IPS DF 4.7 (cell line): ENCODE data around the gene RAPSN.

ENCODE experiments used
- DNase-seq: peaks from one replicate; pipeline ENCODE4 v3.0.0-alpha.2; 2013; ENCODE audit warnings: low spot score; ENCODE audit errors: extremely low read depth

Gene RAPSN

DNA sequence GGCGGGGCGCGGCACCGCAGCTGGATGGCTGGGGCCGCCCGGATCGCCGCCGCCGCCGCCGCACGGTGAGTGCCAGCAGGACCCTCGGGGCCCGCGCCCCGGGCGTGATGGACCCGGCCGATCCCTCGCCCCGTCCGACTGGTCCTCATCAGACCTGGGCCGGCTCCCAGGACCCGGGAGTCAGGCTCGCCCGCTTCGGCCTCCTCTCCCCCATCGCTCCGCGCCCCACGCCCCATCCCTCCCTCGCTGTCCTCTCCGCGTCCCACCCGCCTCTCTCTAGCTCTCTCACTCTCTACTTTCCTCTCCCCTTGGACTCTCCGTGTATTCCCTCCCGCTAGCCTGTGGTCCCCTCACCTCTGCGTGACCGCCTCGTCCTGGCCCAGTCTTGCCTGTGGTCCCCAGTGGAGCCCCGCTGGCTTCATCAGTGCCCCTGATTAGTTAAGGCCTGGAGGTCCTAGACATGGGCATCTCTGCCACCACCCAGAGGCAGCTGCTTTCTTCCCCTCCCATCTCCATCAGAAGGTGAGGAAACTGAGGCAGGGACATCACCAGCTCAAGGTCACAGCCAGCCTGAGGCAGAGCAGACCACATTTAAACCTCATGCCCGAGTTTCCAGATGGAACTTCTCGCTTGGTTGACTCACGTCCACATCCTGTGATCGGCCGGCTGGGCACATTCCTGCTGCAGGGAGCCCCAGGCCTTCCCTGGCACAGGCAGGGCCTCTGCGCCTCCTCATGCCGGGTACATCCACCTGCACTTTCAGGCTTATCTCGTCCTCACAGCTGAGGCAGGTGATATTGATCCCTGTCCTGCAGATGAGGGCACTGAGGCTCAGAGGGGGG is 40.1 kb downstream of the RAPSN start:
- DNase-seq: no peak

DNA sequence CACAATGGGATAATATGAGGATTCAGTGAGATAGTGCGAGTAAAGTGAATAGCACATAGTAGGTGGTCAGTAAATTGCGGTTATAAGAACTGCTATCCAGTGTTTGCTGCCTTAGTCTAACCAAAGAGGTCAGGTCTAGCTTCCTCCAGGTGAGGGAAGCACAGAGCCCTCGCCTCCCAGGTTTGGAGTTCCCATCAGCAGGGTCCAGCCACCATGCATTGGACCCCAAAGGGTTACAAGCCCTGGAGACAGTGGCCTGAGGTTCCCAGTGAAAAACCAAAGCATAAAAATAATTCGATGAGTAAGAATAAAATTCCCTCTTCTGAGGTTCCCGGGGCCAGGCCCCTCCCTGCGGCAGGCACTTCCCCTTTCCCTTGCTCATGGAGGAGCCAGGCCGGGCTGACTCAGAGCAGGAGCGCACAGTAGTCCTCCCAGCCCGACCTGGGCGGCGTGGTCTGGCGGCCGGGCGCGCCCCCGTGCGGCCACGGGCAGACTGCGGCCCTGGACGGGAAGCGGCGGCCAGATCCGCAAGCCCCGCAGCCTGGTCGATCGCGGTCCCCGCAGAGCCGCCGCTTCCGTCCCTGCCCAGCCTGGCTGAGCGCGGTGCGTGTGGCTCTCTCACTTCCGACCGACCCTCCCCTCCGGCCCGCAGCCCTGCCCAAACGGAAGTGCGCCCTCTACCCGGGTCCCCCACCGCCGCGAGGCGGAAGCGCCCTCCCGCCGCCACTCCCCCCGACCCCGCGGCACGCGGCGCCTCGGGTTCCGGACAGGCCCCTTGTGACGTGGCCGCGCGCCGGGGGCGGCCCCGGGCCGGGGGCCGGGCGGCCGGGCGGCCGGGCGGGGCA is 41.0 kb downstream of the RAPSN start, which contains the start of gene SLC39A13:
Gene SLC39A13 (plus strand): TSS at position 845 of the 845 bp plus-strand sequence. CDS start 1,505 bp downstream, outside the sequence.
- no peak for DNase-seq

DNA sequence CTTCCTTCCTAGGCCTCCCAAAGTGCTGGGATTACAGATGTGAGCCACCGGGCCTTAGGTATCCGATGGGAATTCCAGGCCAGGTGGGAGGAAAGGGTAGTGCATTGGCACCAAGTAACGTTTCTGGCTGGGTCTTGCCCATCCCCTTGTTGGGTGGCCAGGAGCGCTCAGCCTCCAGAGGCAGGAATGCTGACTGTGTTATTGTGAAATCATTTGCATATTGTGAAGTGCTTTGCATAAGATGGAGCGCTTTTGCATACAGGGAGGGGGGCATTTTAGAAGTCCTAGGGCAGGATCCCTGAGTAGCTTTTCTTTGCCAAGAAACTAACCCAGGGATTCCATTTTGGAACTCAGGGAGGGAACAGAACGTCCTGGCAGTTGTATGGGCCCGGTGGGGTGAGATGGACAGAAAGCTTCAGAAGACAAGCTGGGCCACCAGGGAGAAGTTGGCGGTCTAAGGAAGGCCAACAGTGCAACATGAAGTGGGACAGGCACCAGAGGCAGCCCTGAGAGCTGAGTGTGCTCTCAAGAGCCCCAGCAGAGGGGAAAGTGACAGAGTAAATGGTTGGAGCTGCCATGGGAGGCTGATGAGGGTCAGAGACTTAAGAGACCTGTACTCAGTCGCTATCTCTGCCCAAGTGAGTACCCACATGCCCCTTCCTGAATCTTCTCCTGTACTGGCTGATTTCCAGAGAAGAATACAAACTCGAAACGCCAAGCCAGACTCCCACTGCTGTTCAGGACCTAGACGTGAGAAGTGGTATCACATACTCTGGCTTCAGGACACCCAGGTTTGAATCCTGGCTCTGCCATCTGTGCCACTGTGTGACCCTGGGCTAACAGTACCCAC is 41.8 kb downstream of the RAPSN start:
- no peak for DNase-seq

DNA sequence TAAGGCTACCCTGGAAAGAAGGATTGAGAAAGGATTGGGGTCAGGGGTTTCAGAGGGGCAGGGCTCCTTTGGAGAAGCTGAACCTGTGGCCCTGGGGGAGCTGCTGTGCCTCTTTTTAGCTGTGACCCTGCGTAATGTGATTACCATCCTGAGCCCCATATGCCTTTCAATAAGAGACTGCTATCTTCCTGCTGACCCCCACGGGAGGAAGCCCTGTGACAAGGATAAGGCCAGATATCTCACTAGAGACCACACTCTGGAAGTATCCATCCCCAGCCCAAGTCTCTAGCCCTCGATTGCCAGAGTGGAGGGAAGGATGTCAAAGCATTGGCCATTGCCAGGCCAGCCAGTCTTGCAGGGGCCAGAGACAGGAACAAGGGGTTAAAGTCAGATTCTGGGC is 45.4 kb downstream of the RAPSN start:
- no peak for DNase-seq

DNA sequence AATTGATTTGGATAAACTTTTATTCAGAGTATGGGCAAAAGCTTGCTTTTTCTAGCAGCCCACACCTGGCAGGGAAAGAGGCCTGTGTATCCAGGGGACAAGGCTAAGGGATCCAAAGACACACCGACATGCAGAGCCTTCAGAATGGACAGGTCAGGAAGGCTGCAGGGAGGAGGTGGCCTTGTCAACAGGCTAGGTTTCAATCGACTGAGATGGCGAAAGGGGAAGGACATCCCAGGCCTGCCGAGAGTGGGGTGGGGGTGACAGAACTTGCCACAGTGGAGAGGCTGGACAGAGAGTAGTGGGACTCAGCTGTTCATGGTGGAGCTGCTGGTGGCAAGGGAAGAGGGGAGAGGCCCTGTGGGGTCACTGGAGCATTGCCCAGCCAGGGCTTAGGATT is 45.8 kb downstream of the RAPSN start:
- no peak for DNase-seq

DNA sequence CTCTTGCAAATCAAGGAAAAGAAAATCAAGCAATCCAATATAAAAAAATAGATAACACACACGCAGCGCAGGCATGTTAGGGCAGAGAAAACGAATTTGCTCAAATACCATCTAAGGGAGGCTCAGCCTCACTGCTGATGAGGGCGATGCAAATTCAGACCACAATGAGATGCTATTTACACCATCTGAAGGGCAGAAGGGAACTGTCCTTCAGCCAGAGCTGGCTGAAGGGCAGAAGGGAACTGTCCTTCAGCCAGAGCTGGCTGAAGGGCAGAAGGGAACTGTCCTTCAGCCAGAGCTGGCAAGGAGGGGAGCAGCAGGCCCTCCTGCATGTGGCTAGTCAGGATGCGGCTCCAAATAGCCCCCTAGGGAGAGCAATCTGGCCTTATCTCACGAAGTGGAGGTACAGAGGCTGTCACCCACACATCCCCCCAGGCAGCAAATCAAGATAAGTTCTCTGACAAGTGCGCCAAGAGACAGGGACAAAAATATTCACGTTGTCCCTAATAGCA is 48.1 kb downstream of the RAPSN start:
- no peak for DNase-seq

DNA sequence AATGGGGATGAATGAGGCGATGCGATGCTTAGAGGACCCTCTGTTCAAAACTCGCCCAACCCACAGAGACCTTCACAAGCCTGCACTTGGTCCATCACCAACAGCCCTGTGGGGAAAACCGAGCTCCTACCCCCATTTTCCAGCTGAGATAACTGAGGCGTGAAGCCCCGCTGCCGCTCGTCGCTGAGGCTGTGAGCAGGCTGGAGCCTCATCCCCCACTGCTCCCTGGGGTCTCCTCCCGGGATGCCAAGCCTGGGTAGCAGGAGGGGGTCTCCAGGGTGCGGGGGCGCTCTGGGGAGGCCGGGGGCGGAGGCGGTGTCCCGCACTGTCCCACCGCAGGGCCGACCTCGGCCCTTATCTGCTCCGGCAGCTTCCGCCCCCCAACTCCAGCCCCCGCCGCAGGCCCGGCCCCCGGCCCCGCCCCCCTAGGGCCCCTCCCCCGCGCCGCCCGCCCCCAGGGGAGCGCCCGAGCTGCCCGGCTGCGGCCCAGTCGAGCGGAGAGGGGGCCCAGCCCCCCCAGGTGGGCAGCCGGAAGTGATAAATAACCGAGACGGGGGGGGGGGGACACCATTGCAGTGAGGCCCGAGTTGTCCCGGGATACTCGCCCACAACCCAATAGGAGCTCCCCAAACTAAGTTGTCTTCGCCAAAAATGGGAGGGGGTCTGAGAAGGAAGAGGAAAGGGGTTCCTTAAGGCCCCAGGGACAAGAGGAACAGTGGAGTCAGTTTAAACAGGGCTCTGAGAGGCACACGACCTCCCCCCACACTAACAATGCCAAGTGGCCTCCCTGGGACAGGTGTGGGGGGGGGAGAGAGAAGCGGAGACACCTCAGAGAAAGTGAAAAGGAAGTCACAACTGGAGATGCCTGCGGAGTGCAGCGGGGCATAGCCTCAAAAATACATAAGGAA is 48.8 kb downstream of the RAPSN start:
- no peak for DNase-seq

DNA sequence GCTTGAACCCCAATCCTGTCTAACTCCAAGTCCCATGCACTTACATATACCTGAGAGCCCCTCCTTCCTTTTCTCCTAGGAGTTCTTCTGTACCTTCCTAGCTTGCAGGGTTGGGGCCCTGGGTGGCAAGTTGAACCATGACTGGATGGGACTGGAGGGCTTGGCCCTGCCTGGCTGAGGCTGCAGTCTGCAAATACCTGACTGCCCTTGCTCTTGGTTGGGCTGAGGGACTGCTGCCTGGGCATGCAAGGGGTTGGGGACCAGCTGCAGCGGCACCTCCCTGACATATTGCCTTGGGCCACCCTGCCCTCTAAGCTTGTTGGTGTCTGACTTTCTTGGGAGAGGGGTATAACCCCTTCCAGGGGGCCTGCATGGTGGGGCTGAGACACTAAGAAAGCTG is 50.4 kb downstream of the RAPSN start:
- DNase-seq: no peak

DNA sequence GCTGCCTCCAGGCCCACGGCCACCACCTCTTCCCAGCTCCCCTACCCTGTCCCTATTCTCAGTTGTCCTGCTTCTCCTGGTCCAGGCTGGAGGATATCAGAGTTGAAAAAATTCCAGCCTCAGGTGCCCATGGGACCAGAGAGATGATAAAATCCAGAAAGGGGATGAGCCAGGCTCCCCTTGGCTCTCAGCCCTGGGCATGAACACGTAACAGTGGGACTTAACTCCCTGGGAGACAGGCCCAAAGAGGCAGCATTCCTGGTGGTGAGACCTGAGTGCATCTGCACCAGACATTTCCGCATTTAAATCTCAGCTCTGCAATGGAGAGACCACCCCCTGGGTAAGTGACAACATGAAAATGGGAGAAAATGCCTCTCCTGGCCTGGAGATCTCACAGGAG is 50.9 kb downstream of the RAPSN start:
- DNase-seq: no peak

DNA sequence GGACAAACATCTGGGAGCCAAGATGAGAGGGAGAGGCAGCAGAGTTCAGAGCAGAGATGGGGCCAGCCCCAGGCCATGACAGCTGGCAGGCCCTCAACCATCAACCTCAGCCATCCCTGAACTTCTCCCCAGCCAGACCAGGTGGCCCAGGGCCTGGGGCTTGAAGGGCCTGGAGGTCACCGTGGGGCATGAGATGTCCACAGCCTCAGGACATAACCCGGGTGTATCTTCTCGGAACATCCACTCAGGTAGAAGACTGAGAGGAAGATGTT is 53.0 kb downstream of the RAPSN start:
- DNase-seq: no peak

DNA sequence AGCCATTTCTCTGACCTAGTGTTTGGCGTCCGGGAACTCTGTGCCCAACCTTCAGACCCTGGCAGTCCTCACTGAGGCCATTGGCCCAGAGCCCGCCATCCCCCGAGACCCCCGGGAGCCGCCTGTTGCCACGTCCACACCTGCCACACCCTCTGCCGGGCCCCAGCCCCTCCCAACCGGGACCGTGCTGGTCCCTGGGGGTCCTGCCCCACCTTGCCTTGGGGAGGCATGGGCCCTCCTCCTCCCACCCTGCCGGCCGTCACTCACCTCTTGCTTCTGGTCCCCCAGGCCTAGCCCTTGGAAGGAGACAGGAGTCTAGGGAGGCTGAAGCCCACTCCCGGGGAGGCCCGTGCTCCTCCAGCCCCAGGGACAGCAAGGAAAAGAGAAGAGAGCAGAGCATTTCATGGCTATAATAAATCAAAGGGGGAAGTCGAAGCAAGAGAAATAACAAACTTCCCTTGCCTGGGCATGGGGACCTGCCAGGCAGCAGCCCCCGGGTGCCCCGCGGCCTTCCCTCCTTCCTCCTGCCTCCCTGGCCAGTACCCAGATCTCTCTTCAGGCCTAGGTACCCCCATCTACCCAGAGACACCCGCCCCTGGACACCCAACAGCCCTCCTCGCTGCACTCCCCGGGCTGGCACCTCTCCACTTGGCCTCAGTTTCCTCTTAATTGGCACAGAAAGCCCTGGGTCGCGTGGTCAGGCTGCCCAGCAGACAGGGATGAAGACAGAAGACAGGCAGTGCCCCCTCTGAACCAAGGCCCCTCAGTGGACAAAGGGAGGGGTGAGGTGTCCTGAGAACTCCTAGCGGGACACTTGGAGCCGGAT is 53.5 kb downstream of the RAPSN start:
- no peak for DNase-seq

DNA sequence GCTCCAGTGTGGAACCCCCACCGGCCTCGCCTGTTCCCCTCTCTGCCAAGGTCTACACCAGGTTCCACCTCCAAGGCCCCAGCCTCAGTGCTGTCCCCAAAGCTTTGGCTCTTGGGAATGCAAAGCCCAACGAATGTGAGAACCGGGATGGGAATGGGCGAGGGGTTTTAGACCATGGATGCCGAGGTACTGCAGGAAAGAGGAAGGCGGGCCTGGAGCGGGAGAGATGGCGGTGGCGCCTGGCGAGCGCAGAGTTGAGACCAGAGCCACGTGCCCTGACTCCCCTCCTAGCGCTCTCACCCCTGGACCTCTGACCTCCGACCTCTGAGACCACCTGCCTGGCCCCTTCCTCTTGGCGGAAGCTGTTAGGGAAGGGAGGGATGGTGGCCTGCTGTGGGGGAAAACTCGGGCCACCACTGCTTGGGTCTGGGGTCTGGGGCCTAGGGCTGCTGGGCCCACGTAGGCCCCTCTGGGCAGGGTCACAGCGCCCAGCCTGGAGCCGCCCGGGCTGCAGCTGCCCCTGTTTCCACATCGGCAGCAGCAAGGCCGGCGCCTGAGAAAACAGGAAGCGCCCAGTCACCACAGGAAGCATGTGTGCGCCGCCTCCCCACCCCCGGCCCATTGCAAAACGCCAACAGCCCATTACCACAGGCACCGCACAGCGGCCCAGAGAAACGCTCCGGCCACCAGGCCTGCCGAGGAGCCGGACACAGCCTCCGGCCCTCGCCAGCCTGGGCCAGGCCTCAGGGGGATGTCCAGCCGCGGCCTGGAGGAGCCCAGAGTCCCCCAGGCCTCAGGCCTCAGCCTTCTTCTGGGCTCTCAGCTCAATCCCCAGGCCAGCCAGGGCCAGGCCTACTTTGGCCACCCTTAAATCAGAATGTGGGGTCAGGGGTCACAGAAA is 54.4 kb downstream of the RAPSN start:
- no peak for DNase-seq

DNA sequence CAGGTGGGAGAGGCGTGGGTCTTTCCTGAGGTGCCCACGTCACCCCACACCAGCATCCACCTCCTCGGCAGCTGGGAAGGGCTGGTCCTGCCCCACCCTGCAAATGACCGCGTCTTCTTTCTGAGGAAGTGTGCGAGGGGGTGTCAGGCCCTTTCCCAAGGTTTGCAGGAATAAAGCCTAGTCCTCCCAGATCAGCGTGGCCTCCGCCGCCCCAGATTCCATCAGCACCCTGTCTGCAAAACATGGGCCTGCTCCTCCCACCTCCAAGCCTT is 55.0 kb downstream of the RAPSN start:
- DNase-seq: no peak

DNA sequence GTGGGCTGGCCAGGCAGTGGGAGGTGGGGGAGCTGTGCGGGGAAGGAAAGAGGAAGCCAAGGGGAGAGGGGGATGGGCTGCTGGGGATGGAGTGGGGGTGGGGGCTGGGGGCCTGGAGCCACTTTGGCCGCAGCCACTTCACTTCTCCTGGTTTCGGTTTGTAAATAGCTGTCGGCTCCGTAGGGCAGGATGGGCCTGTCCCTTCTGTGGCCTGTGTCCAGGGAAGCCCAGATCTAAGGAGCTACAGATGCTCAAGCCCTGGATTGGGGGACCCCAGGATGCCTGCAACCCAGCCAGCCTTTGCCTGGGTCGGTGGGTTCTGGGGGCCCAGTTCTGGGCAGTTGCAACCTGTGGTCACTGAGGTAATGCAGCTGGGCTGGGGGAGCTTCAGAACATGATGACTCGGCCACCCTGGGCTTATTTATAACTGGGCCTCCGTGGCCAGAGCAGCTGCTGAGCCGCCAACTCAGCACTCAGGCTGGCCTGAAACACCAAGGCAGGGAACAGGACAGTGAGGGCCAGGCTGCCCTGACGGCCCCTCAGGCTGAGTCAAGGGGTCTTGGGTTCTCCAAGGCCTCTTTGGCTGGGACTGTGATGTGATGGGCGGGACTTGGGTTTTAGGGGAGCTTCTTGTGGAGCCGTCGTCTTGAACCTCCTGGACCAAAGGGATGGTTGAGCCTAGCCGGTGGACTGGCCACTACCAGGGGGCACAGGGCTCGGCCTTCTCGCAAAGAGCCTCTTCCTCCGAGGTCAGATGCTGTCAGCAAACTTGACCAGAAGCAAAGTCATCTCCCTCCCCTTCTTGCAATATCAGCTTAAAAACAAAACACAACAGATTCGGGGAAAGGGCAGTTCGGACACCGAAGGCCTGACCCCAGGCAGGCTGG is 55.5 kb downstream of the RAPSN start:
- DNase-seq: no peak

DNA sequence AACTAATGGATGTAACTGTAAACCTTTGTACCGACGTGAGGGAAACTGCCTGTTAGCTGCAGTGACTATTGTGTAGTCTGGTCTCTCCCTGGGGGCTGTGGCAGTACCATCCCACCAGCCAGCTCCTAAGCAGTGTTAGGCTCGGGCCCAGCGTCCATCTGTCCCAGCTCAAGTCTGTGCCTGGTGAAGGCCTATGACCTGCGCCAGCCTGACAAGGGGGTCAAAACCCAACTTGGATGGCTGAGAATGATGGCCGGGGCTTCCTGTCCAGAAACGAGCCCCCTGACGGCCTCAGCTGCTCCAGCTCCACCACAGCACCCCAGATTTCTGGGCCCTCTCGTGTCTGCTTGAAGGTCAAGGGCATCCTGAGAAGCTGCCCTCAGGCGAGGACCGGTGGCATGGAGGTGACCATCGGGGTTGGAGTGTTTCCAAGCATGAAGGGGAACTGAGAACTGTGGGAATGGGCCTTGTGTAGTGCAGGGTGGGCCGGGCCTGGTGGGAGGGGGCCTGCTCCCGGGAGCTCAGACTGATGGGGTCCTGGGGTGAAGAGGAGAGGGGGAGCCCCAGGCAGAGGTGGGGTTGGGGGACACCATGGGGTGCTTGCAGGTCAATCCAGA is 56.3 kb downstream of the RAPSN start:
- no peak for DNase-seq

DNA sequence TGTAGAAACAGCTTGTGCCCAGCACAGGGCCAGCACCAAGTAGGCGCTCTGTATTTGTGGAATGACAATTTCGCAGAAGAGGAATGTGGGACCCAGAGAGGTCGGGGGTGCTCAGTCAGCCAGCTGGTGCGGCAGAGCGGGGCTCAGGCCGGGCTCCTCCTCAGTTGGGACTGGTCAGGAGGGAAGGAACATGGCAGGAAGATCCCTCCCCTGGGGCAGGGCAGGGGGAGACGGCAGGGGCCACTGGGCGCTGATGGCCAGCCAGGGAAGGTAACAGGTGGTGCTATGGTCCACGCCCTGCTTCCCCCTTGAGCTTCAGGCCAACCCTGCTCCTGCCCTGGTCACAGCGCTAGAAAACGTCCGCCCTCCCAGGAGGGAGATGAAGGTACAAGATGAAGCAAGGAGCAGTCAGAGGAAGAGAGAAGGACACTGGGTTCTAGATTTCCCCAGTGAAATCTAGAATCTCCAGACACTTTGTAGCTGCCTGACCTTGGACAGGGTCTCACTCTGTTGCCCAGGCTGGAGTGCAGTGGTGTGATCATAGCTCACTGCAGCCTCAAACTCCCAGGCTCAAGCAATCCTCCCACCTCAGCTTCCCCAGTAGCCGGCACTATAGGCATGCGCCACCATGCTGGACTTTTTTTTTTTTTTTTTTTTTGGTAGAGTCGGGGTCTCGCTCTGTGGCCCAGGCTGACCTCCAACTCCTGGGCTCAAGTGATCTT is 57.1 kb downstream of the RAPSN start:
- no peak for DNase-seq

DNA sequence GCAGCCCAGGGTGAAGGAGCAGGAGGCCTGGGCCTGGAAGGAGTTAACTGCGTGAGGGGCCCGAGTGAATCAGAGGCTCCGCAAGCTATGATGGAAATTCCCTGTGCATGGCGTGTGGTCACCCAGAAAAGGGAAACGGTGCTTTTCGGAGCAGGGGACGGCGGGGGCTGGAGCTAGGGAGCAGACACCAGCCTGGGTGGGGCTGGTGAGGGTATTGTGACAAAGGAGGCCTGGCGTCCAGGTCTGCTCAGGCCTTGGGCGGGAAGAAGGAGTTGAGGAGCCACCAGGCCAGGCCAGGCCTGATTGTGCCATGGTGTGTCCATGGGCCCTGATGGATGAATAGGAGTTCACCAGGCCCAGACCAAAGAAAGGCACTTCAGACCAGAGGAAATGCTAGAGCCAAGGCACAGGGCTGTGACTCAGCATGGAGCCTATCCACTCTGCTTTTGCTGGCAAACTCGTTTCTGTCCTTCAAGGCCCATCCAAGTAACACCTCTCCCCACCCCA is 57.8 kb downstream of the RAPSN start:
- DNase-seq: no peak
